K562 (cell line): ENCODE results near the gene ACBD3. TPM values are rescaled to one million over a fixed set of nuclear protein-coding genes. Genes with fewer than 3 reads are reported as not detected.

Experiments
- BCL6 ChIP-seq: fragments of 250-450 bp; sonication (Bioruptor Pico); IDR thresholded peaks from 2 replicates; pipeline ENCODE4 v1.4.0; 2020
- CEBPB ChIP-seq: fragments of 450-650 bp; IDR thresholded peaks from 2 replicates; pipeline ENCODE4 v1.6.1; 2016; ENCODE audit warnings: missing genetic modification characterization, missing compliant biosample characterization
- CREB5 ChIP-seq: fragments of 250-450 bp; sonication (Bioruptor Pico); IDR thresholded peaks from 2 replicates; pipeline ENCODE4 v1.5.0; 2020; ENCODE audit warnings: mild to moderate bottlenecking
- HNRNPH1 ChIP-seq: fragments of 200-400 bp; formaldehyde crosslinking; optimal IDR thresholded peaks from 2 replicates; pipeline ENCODE3; 2017; ENCODE audit warnings: low read depth, mild to moderate bottlenecking, low read length, moderate library complexity
- MCM7 ChIP-seq, 2 experiments: fragments of 450-650 bp; IDR thresholded peaks; 2 replicates each; pipeline ENCODE4 v1.6.1; 2016 to 2018
- MEF2A ChIP-seq: IDR thresholded peaks from 2 replicates; pipeline ENCODE4 v1.6.1; 2011; ENCODE audit warnings: low read depth, mild to moderate bottlenecking, low read length, moderate library complexity; ENCODE audit not compliant: control insufficient read depth
- PHB ChIP-seq: fragments of 250-450 bp; sonication (Bioruptor Pico); IDR thresholded peaks from 2 replicates; pipeline ENCODE4 v1.5.0; 2021
- RFX1 ChIP-seq: fragments of 450-650 bp; IDR thresholded peaks from 2 replicates; pipeline ENCODE4 v1.6.1; 2016; ENCODE audit warnings: mild to moderate bottlenecking, moderate library complexity
- SNRNP70 ChIP-seq: fragments of 200-400 bp; formaldehyde crosslinking; optimal IDR thresholded peaks from 2 replicates; pipeline ENCODE3; 2017; ENCODE audit warnings: low read depth, low read length
- SOX6 ChIP-seq: fragments of 450-650 bp; IDR thresholded peaks from 2 replicates; pipeline ENCODE4 v1.6.1; 2014; ENCODE audit warnings: mild to moderate bottlenecking
- SREBF2 ChIP-seq: sonication (generic); formaldehyde crosslinking; IDR thresholded peaks from 2 replicates; pipeline ENCODE4 v1.4.0; 2020; ENCODE audit warnings: mild to moderate bottlenecking, missing genetic modification reagents
- TAF9B ChIP-seq: fragments of 450-650 bp; IDR thresholded peaks from 2 replicates; pipeline ENCODE4 v1.6.1; 2018; ENCODE audit warnings: mild to moderate bottlenecking; ENCODE audit not compliant: partially characterized antibody
- ZNF398 ChIP-seq: fragments of 250-450 bp; sonication (Bioruptor Pico); IDR thresholded peaks from 2 replicates; pipeline ENCODE4 v1.8.0; 2021; ENCODE audit warnings: moderate library complexity, mild to moderate bottlenecking, inconsistent platforms
- ZNF561 ChIP-seq: fragments of 450-650 bp; formaldehyde crosslinking; conservative IDR thresholded peaks from 2 replicates; pipeline ENCODE4 v1.4.0; 2020; ENCODE audit warnings: mild to moderate bottlenecking, moderate library complexity
- polyA plus RNA-seq, 8 experiments: library from polyadenylated mRNA; depleted of rRNA in 4 of 8; stranded (reverse) in 5 of 8; unstranded in 3 of 8; fragments of >200 nt; fragmentation: Nextera tagmentation in 2 of 8; fragmentation: Illumina TruSeq in 1 of 8; extraction: Ambion mirVana in 2 of 8; extraction: Trizol in 1 of 8; gene quantifications; 2 replicates each; pipeline versions ENCODE4 v1.2.1 to v1.2.3, GENCODE V29; 2011 to 2014; ENCODE audit warnings: inconsistent platforms in 1 of 8, missing spikeins in 1 of 8
- total RNA-seq, 7 experiments: library from RNA; depleted of rRNA in 6 of 7; stranded (reverse); fragments of >200 nt in 6 of 7; fragmentation: Illumina TruSeq in 2 of 7; extraction: Trizol in 2 of 7; gene quantifications; 2 replicates each; pipeline versions ENCODE4 v1.2.1 to v1.2.3, GENCODE V29; 2011 to 2021; ENCODE audit warnings: low replicate concordance in 1 of 7
- TF ChIP-seq, protein P1 (sequence below): sonication (generic); formaldehyde crosslinking; IDR thresholded peaks from 2 replicates; pipeline ENCODE4 v1.8.1; 2023; ENCODE audit warnings: mild to moderate bottlenecking, missing genetic modification reagents
- TF ChIP-seq, protein P2 (sequence below): sonication (generic); formaldehyde crosslinking; IDR thresholded peaks from 2 replicates; pipeline ENCODE4 v1.8.0; 2023; ENCODE audit warnings: missing genetic modification reagents, mild to moderate bottlenecking, borderline replicate concordance

Gene ACBD3
- total and polyA plus RNA-seq, 9 of the 15 experiments (the other 6 are each of a cell fraction or from before 2014, with no cell fraction given) = 11.1 to 36.7 (median 26.9) TPM

- TF ChIP-seq ZNF398 = no peak
- TF ChIP-seq ZNF561 = no peak
- no peak; the same call in 1 of the 2 replicates for TF ChIP-seq PHB (CRISPR knock-in tag)
- no peak for TF ChIP-seq HNRNPH1
- TF ChIP-seq SNRNP70 = no peak
- no peak for TF ChIP-seq RFX1
- no peak for TF ChIP-seq CEBPB (tag)
- TF ChIP-seq SOX6 = peak; percentile 19; the same call in 1 of the 2 replicates
- TF ChIP-seq TAF9B = peak; percentile 80
- no peak for TF ChIP-seq MEF2A
- TF ChIP-seq, protein P1, sequence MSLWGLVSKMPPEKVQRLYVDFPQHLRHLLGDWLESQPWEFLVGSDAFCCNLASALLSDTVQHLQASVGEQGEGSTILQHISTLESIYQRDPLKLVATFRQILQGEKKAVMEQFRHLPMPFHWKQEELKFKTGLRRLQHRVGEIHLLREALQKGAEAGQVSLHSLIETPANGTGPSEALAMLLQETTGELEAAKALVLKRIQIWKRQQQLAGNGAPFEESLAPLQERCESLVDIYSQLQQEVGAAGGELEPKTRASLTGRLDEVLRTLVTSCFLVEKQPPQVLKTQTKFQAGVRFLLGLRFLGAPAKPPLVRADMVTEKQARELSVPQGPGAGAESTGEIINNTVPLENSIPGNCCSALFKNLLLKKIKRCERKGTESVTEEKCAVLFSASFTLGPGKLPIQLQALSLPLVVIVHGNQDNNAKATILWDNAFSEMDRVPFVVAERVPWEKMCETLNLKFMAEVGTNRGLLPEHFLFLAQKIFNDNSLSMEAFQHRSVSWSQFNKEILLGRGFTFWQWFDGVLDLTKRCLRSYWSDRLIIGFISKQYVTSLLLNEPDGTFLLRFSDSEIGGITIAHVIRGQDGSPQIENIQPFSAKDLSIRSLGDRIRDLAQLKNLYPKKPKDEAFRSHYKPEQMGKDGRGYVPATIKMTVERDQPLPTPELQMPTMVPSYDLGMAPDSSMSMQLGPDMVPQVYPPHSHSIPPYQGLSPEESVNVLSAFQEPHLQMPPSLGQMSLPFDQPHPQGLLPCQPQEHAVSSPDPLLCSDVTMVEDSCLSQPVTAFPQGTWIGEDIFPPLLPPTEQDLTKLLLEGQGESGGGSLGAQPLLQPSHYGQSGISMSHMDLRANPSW (CRISPR knock-in tag) = no peak
- TF ChIP-seq MCM7 (IDR thresholded peaks at IDR 0.05) = no peak
- TF ChIP-seq, protein P2, sequence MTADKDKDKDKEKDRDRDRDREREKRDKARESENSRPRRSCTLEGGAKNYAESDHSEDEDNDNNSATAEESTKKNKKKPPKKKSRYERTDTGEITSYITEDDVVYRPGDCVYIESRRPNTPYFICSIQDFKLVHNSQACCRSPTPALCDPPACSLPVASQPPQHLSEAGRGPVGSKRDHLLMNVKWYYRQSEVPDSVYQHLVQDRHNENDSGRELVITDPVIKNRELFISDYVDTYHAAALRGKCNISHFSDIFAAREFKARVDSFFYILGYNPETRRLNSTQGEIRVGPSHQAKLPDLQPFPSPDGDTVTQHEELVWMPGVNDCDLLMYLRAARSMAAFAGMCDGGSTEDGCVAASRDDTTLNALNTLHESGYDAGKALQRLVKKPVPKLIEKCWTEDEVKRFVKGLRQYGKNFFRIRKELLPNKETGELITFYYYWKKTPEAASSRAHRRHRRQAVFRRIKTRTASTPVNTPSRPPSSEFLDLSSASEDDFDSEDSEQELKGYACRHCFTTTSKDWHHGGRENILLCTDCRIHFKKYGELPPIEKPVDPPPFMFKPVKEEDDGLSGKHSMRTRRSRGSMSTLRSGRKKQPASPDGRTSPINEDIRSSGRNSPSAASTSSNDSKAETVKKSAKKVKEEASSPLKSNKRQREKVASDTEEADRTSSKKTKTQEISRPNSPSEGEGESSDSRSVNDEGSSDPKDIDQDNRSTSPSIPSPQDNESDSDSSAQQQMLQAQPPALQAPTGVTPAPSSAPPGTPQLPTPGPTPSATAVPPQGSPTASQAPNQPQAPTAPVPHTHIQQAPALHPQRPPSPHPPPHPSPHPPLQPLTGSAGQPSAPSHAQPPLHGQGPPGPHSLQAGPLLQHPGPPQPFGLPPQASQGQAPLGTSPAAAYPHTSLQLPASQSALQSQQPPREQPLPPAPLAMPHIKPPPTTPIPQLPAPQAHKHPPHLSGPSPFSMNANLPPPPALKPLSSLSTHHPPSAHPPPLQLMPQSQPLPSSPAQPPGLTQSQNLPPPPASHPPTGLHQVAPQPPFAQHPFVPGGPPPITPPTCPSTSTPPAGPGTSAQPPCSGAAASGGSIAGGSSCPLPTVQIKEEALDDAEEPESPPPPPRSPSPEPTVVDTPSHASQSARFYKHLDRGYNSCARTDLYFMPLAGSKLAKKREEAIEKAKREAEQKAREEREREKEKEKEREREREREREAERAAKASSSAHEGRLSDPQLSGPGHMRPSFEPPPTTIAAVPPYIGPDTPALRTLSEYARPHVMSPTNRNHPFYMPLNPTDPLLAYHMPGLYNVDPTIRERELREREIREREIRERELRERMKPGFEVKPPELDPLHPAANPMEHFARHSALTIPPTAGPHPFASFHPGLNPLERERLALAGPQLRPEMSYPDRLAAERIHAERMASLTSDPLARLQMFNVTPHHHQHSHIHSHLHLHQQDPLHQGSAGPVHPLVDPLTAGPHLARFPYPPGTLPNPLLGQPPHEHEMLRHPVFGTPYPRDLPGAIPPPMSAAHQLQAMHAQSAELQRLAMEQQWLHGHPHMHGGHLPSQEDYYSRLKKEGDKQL (CRISPR knock-in tag) = no peak
- no peak for TF ChIP-seq BCL6
- TF ChIP-seq CREB5 (CRISPR knock-in tag) = no peak
- TF ChIP-seq SREBF2 (CRISPR knock-in tag) = no peak
Observed at GRCh38 chr1:226186124-226187018, at the start of gene ACBD3 (continued).
